ENCODE results near the gene PIP4K2B.
"Not testable (repeated sequence)": the region's sequence is repeated elsewhere in the genome, so short reads cannot be mapped to it uniquely, and the experiment has no call there.

PIP4K2B gene

GRCh38 chr17:38799501-38800236, at the start of gene PIP4K2B:
Gene PIP4K2B (minus strand): TSS chr17:38799556. CDS start chr17:38799424, 132 bp downstream.
- peak; percentile 95 for DNase-seq (ENCODE audit: low spot score)

GRCh38 chr17:38848557-38848891, 49.2 kb upstream of the PIP4K2B start:
- no peak for DNase-seq (ENCODE audit: low spot score)

GRCh38 chr17:38844261-38844757, 45.0 kb upstream of the PIP4K2B start:
- no peak for DNase-seq (ENCODE audit: low spot score)

GRCh38 chr17:38825762-38826247, 26.4 kb upstream of the PIP4K2B start:
- DNase-seq (ENCODE audit: low spot score) = no peak

- DNase-seq (ENCODE audit: low spot score) = peak; percentile 100
Observed at GRCh38 chr17:38824899-38825761, 25.8 kb upstream of the PIP4K2B start, which contains the start of gene CWC25. Gene CWC25 (minus strand): TSS chr17:38825321. CDS start chr17:38825183, 138 bp downstream.

- no peak for DNase-seq (ENCODE audit: low spot score)
Observed at GRCh38 chr17:38815576-38816193, 16.3 kb upstream of the PIP4K2B start.

GRCh38 chr17:38809828-38810227, 10.5 kb upstream of the PIP4K2B start:
- no peak for DNase-seq (ENCODE audit: low spot score)

- DNase-seq (ENCODE audit: low spot score) = no peak
Observed at GRCh38 chr17:38800237-38800760, 943 bp upstream of the PIP4K2B start.

- no peak for DNase-seq (ENCODE audit: low spot score)
Observed at GRCh38 chr17:38798614-38799500, 499 bp downstream of the PIP4K2B start.

- DNase-seq (ENCODE audit: low spot score) = no peak
Observed at GRCh38 chr17:38797828-38798227, 1.5 kb downstream of the PIP4K2B start.

GRCh38 chr17:38797158-38797490, 2.2 kb downstream of the PIP4K2B start:
- DNase-seq (ENCODE audit: low spot score) = no peak

GRCh38 chr17:38796451-38797157, 2.8 kb downstream of the PIP4K2B start:
- no peak for DNase-seq (ENCODE audit: low spot score)

GRCh38 chr17:38794221-38794620, 5.1 kb downstream of the PIP4K2B start:
- no peak for DNase-seq (ENCODE audit: low spot score)

- no peak for DNase-seq (ENCODE audit: low spot score)
Observed at GRCh38 chr17:38791162-38791561, 8.2 kb downstream of the PIP4K2B start.

- not testable (repeated sequence) for DNase-seq (ENCODE audit: low spot score)
Observed at GRCh38 chr17:38790148-38790707, 9.1 kb downstream of the PIP4K2B start.

- DNase-seq (ENCODE audit: low spot score) = no peak
Observed at GRCh38 chr17:38789185-38789584, 10.2 kb downstream of the PIP4K2B start.

GRCh38 chr17:38787999-38788398, 11.4 kb downstream of the PIP4K2B start:
- DNase-seq (ENCODE audit: low spot score) = not testable (repeated sequence)

GRCh38 chr17:38786372-38786771, 13.0 kb downstream of the PIP4K2B start:
- DNase-seq (ENCODE audit: low spot score) = no peak

GRCh38 chr17:38783227-38783626, 16.1 kb downstream of the PIP4K2B start:
- no peak for DNase-seq (ENCODE audit: low spot score)

Data from left forelimb (tissue), 1 donor.